HepG2 (cell line): Measurements from ENCODE around the gene ELP6. TPM values are rescaled to one million over a fixed set of nuclear protein-coding genes. Genes with fewer than 3 reads are reported as not detected.

Experiments
- AGO2 ChIP-seq: fragments of 200-400 bp; formaldehyde crosslinking; optimal IDR thresholded peaks from 2 replicates; pipeline ENCODE3; 2017; ENCODE audit warnings: mild to moderate bottlenecking, low read depth, low read length, moderate library complexity
- BHLHE40 ChIP-seq: IDR thresholded peaks from 2 replicates; pipeline ENCODE4 v1.6.1; 2011; ENCODE audit warnings: low read length, improper control_type of control experiment
- FOXA3 ChIP-seq: IDR thresholded peaks from 2 replicates; pipeline ENCODE4 v1.6.1; 2016; ENCODE audit warnings: missing genetic modification reagents, missing compliant biosample characterization
- HMG20B ChIP-seq: conservative IDR thresholded peaks from 2 replicates; pipeline ENCODE4 v1.6.1; 2016; ENCODE audit warnings: missing genetic modification reagents, missing compliant biosample characterization
- MAZ ChIP-seq, 2 experiments: sonication (generic) in 1 of 2; formaldehyde crosslinking in 1 of 2; IDR thresholded peaks; 2 replicates each; pipeline versions ENCODE4 v1.5.0 to v1.6.1; 2012 to 2020; ENCODE audit warnings: low read depth in 2 of 2, mild to moderate bottlenecking in 2 of 2, borderline replicate concordance in 1 of 2, improper control_type of control experiment in 1 of 2, low read length in 1 of 2, missing genetic modification reagents in 1 of 2, moderate library complexity in 1 of 2
- NR3C1 ChIP-seq: sonication (generic); formaldehyde crosslinking; IDR thresholded peaks from 2 replicates; pipeline ENCODE4 v1.4.0; 2020; ENCODE audit warnings: missing genetic modification reagents
- RBFOX2 ChIP-seq: fragments of 200-400 bp; formaldehyde crosslinking; IDR thresholded peaks from 2 replicates; pipeline ENCODE4 v1.6.1; 2017; ENCODE audit warnings: low read depth, mild to moderate bottlenecking, low read length
- RXRA ChIP-seq: sonication (generic); formaldehyde crosslinking; IDR thresholded peaks from 2 replicates; pipeline ENCODE4 v1.5.1; 2020; ENCODE audit warnings: missing genetic modification reagents
- SETDB1 ChIP-seq: sonication (generic); formaldehyde crosslinking; IDR thresholded peaks from 2 replicates; pipeline ENCODE4 v1.5.1; 2020; ENCODE audit warnings: missing genetic modification reagents, mild to moderate bottlenecking, borderline replicate concordance
- SIX4 ChIP-seq: sonication (generic); formaldehyde crosslinking; IDR thresholded peaks from 2 replicates; pipeline ENCODE4 v1.4.0; 2020; ENCODE audit warnings: missing genetic modification reagents
- SRSF1 ChIP-seq: fragments of 200-400 bp; formaldehyde crosslinking; optimal IDR thresholded peaks from 2 replicates; pipeline ENCODE3; 2017; ENCODE audit warnings: mild to moderate bottlenecking, low read depth, low read length, moderate library complexity
- TOPORS ChIP-seq: sonication (generic); formaldehyde crosslinking; IDR thresholded peaks from 2 replicates; pipeline ENCODE4 v1.8.0; 2023; ENCODE audit warnings: mild to moderate bottlenecking, missing genetic modification reagents
- XRCC5 ChIP-seq: fragments of 200-400 bp; formaldehyde crosslinking; optimal IDR thresholded peaks from 2 replicates; pipeline ENCODE3; 2017; ENCODE audit warnings: mild to moderate bottlenecking, low read length
- ZFP1 ChIP-seq: IDR thresholded peaks from 2 replicates; pipeline ENCODE4 v1.6.1; 2016
- ZFP36L1 ChIP-seq: sonication (generic); formaldehyde crosslinking; IDR thresholded peaks from 2 replicates; pipeline ENCODE4 v1.8.0; 2022; ENCODE audit warnings: mild to moderate bottlenecking, missing genetic modification reagents, moderate library complexity
- ZMYM3 ChIP-seq: sonication (generic); formaldehyde crosslinking; IDR thresholded peaks from 2 replicates; pipeline ENCODE4 v1.5.1; 2020; ENCODE audit warnings: mild to moderate bottlenecking, missing genetic modification reagents
- ZNF101 ChIP-seq: sonication (generic); formaldehyde crosslinking; IDR thresholded peaks from 2 replicates; pipeline ENCODE4 v1.4.0; 2020; ENCODE audit warnings: mild to moderate bottlenecking, low read depth, missing genetic modification reagents, borderline replicate concordance
- ZNF121 ChIP-seq: sonication (generic); formaldehyde crosslinking; IDR thresholded peaks from 2 replicates; pipeline ENCODE4 v1.5.0; 2020; ENCODE audit warnings: mild to moderate bottlenecking, missing genetic modification reagents
- ZNF232 ChIP-seq: sonication (generic); formaldehyde crosslinking; IDR thresholded peaks from 2 replicates; pipeline ENCODE4 v1.4.0; 2020; ENCODE audit warnings: missing genetic modification reagents, borderline replicate concordance
- ZNF33B ChIP-seq: sonication (generic); formaldehyde crosslinking; IDR thresholded peaks from 2 replicates; pipeline ENCODE4 v1.5.1; 2020; ENCODE audit warnings: mild to moderate bottlenecking, missing genetic modification reagents
- ZNF430 ChIP-seq: sonication (generic); formaldehyde crosslinking; IDR thresholded peaks from 2 replicates; pipeline ENCODE4 v1.9.0; 2021; ENCODE audit warnings: mild to moderate bottlenecking, missing genetic modification reagents
- ZNF510 ChIP-seq: sonication (generic); formaldehyde crosslinking; IDR thresholded peaks from 2 replicates; pipeline ENCODE4 v1.4.0; 2020; ENCODE audit warnings: low read depth, mild to moderate bottlenecking, missing genetic modification reagents
- ZNF747 ChIP-seq: sonication (generic); formaldehyde crosslinking; IDR thresholded peaks from 2 replicates; pipeline ENCODE4 v1.8.1; 2023; ENCODE audit warnings: missing genetic modification reagents, mild to moderate bottlenecking, borderline replicate concordance
- ZNF782 ChIP-seq: sonication (generic); formaldehyde crosslinking; IDR thresholded peaks from 2 replicates; pipeline ENCODE4 v1.4.0; 2020; ENCODE audit warnings: missing genetic modification reagents, mild to moderate bottlenecking, borderline replicate concordance
- polyA plus RNA-seq, 8 experiments: library from polyadenylated mRNA; depleted of rRNA in 3 of 8; stranded (reverse) in 7 of 8; unstranded in 1 of 8; fragments of >200 nt; fragmentation: Illumina TruSeq in 4 of 8; extraction: Trizol in 4 of 8; gene quantifications; 2 replicates each; pipeline versions ENCODE4 v1.2.1 to v1.2.3, GENCODE V29; 2011 to 2016; ENCODE audit warnings: low read depth in 4 of 8, missing spikeins in 1 of 8, mixed read lengths in 1 of 8; ENCODE audit not compliant: insufficient read depth in 1 of 8
- total RNA-seq, 5 experiments: library from RNA; depleted of rRNA; stranded (reverse); fragments of >200 nt; fragmentation: Illumina TruSeq; extraction: Trizol; gene quantifications; 2 replicates each; pipeline ENCODE4 v1.2.3, GENCODE V29; 2016; ENCODE audit warnings: low read depth in 1 of 5
- TF ChIP-seq, protein P1 (sequence below): sonication (generic); formaldehyde crosslinking; IDR thresholded peaks from 2 replicates; pipeline ENCODE4 v1.4.0; 2020; ENCODE audit warnings: missing genetic modification reagents, borderline replicate concordance
- TF ChIP-seq, protein P2 (sequence below): sonication (generic); formaldehyde crosslinking; IDR thresholded peaks from 2 replicates; pipeline ENCODE4 v1.5.1; 2020; ENCODE audit warnings: missing genetic modification reagents, mild to moderate bottlenecking, borderline replicate concordance

Gene ELP6
- total and polyA plus RNA-seq, 2 of the 13 experiments (the other 11 are each of a cell fraction or from before 2014, with no cell fraction given): 45.0 to 49.3 TPM

DNA sequence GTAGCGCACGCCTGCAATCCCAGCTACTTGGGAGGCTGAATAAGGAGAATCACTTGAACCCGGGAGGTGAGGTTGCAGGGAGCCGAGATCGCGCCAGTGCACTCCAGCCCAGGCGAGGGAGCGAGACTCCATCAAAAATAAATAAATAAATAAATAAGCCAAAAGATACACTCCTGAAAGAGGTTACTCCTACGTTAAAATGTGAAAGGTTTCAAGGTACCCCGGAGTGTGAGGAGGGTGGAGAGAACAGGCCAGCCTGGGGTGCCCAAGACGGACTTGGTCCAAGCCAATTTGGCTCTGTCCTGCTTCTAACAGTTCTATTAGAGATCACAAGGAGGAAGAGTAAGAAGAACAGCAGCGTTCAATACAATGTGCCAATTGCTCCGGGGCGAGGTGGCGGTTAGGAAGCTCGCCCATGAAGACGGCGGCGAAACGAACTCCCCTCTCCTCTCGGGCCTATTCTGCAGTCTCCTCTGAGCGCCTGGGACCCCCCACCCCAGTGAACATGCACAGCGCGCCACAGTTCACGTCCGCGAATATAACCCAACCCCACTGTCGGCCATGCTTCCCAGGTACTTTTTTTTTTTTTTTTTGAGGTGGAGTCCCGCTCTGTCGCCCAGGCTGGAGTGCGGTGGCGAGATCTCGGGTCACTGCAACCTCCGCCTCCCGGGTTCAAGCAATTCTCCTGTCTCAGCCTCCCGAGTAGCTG, 942 bp downstream of the ELP6 start (continued):
- no peak for TF ChIP-seq ZNF33B
- TF ChIP-seq MAZ (IDR thresholded peaks at IDR 0.05; ENCODE audit: borderline replicate concordance, low read depth, low read length): no peak
- no peak for TF ChIP-seq MAZ (CRISPR knock-in tag; IDR thresholded peaks at IDR 0.05; ENCODE audit: low read depth)
- no peak for TF ChIP-seq HMG20B
- TF ChIP-seq ZFP36L1: no peak
- no peak for TF ChIP-seq ZNF782
- no peak for TF ChIP-seq ZNF430 (CRISPR knock-in tag)
- TF ChIP-seq ZMYM3 (CRISPR knock-in tag): no peak
- TF ChIP-seq ZNF747: 0 out of 2 replicates have a peak, but pooled peaks have one; percentile 11
- peak; percentile 42 for TF ChIP-seq AGO2
- TF ChIP-seq ZNF101 (CRISPR knock-in tag): no peak
- TF ChIP-seq XRCC5: no peak
- peak; percentile 48 for TF ChIP-seq SRSF1
- TF ChIP-seq ZNF232: no peak
- 0 out of 2 replicates have a peak, but pooled peaks have one; percentile 37 for TF ChIP-seq SETDB1 (CRISPR knock-in tag)
- no peak for TF ChIP-seq BHLHE40
- TF ChIP-seq ZNF510 (CRISPR knock-in tag): 0 out of 2 replicates have a peak, but pooled peaks have one; percentile 5
- TF ChIP-seq NR3C1 (CRISPR knock-in tag): no peak
- no peak for TF ChIP-seq SIX4 (CRISPR knock-in tag)
- TF ChIP-seq TOPORS: no peak
- no peak for TF ChIP-seq RXRA (CRISPR knock-in tag)
- no peak for TF ChIP-seq ZFP1 (CRISPR knock-in tag)
- no peak for TF ChIP-seq FOXA3 (CRISPR knock-in tag)
- no peak for TF ChIP-seq RBFOX2
- TF ChIP-seq, protein P1, sequence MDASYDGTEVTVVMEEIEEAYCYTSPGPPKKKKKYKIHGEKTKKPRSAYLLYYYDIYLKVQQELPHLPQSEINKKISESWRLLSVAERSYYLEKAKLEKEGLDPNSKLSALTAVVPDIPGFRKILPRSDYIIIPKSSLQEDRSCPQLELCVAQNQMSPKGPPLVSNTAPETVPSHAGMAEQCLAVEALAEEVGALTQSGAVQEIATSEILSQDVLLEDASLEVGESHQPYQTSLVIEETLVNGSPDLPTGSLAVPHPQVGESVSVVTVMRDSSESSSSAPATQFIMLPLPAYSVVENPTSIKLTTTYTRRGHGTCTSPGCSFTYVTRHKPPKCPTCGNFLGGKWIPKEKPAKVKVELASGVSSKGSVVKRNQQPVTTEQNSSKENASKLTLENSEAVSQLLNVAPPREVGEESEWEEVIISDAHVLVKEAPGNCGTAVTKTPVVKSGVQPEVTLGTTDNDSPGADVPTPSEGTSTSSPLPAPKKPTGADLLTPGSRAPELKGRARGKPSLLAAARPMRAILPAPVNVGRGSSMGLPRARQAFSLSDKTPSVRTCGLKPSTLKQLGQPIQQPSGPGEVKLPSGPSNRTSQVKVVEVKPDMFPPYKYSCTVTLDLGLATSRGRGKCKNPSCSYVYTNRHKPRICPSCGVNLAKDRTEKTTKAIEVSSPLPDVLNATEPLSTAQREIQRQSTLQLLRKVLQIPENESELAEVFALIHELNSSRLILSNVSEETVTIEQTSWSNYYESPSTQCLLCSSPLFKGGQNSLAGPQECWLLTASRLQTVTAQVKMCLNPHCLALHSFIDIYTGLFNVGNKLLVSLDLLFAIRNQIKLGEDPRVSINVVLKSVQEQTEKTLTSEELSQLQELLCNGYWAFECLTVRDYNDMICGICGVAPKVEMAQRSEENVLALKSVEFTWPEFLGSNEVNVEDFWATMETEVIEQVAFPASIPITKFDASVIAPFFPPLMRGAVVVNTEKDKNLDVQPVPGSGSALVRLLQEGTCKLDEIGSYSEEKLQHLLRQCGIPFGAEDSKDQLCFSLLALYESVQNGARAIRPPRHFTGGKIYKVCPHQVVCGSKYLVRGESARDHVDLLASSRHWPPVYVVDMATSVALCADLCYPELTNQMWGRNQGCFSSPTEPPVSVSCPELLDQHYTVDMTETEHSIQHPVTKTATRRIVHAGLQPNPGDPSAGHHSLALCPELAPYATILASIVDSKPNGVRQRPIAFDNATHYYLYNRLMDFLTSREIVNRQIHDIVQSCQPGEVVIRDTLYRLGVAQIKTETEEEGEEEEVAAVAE: no peak
- 0 out of 2 replicates have a peak, but pooled peaks have one; percentile 5 for TF ChIP-seq ZNF121 (CRISPR knock-in tag)
- TF ChIP-seq, protein P2, sequence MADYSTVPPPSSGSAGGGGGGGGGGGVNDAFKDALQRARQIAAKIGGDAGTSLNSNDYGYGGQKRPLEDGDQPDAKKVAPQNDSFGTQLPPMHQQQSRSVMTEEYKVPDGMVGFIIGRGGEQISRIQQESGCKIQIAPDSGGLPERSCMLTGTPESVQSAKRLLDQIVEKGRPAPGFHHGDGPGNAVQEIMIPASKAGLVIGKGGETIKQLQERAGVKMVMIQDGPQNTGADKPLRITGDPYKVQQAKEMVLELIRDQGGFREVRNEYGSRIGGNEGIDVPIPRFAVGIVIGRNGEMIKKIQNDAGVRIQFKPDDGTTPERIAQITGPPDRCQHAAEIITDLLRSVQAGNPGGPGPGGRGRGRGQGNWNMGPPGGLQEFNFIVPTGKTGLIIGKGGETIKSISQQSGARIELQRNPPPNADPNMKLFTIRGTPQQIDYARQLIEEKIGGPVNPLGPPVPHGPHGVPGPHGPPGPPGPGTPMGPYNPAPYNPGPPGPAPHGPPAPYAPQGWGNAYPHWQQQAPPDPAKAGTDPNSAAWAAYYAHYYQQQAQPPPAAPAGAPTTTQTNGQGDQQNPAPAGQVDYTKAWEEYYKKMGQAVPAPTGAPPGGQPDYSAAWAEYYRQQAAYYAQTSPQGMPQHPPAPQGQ (CRISPR knock-in tag): no peak
